SK-N-MC (cell line): ENCODE measurements around the gene GRIK2.
A peak's percentile ranks its signal among the peaks of the same experiment; 100 is the strongest.

Experiments
- DNase-seq: peaks from one replicate; pipeline ENCODE4 v3.0.0-alpha.2; 2011; ENCODE audit warnings: low read depth, low spot score
- H3K27ac ChIP-seq: fragments of 200-600 bp; sonication (generic); 2 replicates; pipeline ENCODE4 v1.5.1; 2016; ENCODE audit warnings: mixed run types
- H3K36me3 ChIP-seq: fragments of 200-600 bp; sonication (generic); 2 replicates; pipeline ENCODE4 v1.6.1; 2017; ENCODE audit warnings: antibody characterized with exemption, low read length, mixed read lengths; ENCODE audit not compliant: insufficient read depth
- H3K4me3 ChIP-seq: fragments of 200-600 bp; sonication (generic); 2 replicates; pipeline ENCODE4 v1.5.1; 2016
- H3K9ac ChIP-seq: fragments of 200-600 bp; sonication (generic); 2 replicates; pipeline ENCODE4 v1.8.0; 2017; ENCODE audit warnings: mixed run types, mixed read lengths; ENCODE audit not compliant: insufficient read length
- H3K9me3 ChIP-seq: fragments of 200-600 bp; sonication (generic); 2 replicates; pipeline ENCODE4 v1.6.1; 2017; ENCODE audit warnings: low read depth, mild to moderate bottlenecking, antibody characterized with exemption, low read length, moderate library complexity, mixed read lengths
- EZH2 ChIP-seq: fragments of 200-600 bp; sonication (generic); IDR thresholded peaks from one replicate; pipeline ENCODE4 v1.6.1; 2017; ENCODE audit warnings: antibody characterized with exemption
- FOXP2 ChIP-seq: optimal IDR thresholded peaks from 2 replicates; pipeline ENCODE3; 2011; ENCODE audit warnings: mild to moderate bottlenecking, moderate library complexity; ENCODE audit not compliant: insufficient read depth; ENCODE audit errors: extremely low read length, control extremely low read depth
- POLR2AphosphoS5 ChIP-seq: IDR thresholded peaks from 2 replicates; pipeline ENCODE4 v1.6.1; 2012; ENCODE audit warnings: mild to moderate bottlenecking, low read depth, low read length, borderline replicate concordance

The GRIK2 gene

DNA sequence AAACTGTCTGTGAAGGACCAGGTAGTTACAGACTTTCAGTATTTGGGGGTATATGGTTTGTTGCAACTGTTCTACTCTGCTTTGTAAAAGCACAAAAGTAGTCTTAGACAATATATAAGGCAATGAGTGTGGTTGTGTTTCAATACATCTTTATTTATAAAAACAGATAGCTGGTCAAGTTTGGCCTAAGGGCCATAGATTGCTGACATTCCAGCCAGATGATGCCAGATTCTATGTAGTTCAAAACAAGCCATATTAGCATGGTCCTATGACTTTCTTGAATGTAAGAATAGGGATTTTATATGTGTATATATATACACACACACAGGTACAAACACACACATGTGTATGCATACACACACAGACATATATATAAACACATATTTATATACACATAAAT lies 201.8 kb downstream of the GRIK2 start:
- Histone ChIP-seq H3K27ac (no peak overlapping the region), H3K4me3 (no peak overlapping the region), H3K9me3 (no peaks in the 10 kb centered on the region), H3K36me3 (no peaks in the 10 kb centered on the region), H3K9ac (no peak overlapping the region)
- no peak for TF ChIP-seq POLR2AphosphoS5
- TF ChIP-seq FOXP2, result no peak
- no peak for DNase-seq

DNA sequence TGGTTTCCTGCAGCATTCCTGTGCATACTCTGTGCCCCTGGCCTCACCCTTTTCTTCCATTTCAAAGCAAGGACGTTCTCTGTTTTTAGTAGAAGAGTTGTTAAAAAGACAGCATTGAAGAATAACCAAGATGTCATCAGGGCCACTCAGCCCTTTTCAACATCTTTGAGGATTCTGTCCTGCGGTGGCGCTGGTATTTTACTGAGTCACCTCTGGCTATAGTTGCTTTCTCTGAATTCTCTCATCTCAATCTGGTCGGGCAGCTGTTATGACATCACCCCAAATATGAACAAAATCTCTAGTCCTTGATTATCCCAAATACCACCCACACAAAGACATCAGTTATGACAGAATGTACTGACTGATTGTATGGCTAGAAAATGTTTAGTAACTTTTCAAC lies 204.2 kb downstream of the GRIK2 start:
- Histone ChIP-seq H3K4me3 (no peak overlapping the region), H3K27ac (0 out of 2 replicates have a peak overlapping the region, but pooled peaks have one; percentile 12), H3K36me3 (no peaks in the 10 kb centered on the region), H3K9ac (no peak overlapping the region), H3K9me3 (no peaks in the 10 kb centered on the region)
- no peak for TF ChIP-seq POLR2AphosphoS5
- TF ChIP-seq FOXP2, result no peak
- TF ChIP-seq EZH2, result no peak
- DNase-seq, result no peak

DNA sequence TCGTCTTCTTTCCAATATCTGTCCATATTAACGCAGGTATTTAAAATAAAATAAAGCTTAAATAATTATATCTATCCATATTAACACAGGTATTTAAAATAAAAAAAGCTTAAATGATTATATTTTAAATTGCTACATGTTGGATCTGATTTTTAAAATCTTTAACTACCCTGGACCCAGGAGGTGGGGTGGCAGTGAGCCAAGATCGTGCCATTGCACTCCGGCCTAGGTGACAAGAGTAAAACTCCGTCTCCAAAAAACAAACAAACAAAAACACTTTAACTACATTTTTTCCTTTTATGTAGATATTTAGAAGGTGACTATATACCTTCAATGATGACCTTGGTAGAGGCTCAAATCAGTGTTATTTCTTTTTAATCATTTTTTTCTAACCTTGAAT lies 211.9 kb downstream of the GRIK2 start:
- H3K36me3 ChIP-seq, result no peaks in the 10 kb centered on the region
- DNase-seq, result no peak
- H3K9ac ChIP-seq, result no peak overlapping the region
- TF ChIP-seq POLR2AphosphoS5 (no peak), EZH2 (no peak)
- no peak overlapping the region for H3K27ac ChIP-seq
- H3K4me3 ChIP-seq, result no peak overlapping the region
- no peaks in the 10 kb centered on the region for H3K9me3 ChIP-seq

DNA sequence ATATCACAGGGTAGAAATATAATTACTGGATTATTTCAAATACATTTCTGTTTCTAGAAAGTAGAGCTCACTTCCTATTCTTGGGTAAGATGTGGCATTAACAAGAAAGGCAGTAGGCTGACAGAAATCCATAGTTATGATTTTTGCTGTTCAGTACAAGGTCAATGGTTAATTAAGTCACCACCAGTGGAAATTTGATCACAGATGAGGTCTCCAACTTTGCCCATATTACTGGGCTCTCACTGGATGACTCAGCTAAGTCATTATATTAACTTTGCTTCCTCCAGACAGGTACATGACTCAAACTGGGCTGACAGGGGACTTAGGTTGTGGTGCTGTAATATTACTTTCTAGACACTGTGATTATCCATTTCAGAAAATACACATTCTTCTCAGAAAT lies 212.4 kb downstream of the GRIK2 start:
- Histone ChIP-seq H3K27ac (no peak overlapping the region), H3K9ac (no peak overlapping the region)

DNA sequence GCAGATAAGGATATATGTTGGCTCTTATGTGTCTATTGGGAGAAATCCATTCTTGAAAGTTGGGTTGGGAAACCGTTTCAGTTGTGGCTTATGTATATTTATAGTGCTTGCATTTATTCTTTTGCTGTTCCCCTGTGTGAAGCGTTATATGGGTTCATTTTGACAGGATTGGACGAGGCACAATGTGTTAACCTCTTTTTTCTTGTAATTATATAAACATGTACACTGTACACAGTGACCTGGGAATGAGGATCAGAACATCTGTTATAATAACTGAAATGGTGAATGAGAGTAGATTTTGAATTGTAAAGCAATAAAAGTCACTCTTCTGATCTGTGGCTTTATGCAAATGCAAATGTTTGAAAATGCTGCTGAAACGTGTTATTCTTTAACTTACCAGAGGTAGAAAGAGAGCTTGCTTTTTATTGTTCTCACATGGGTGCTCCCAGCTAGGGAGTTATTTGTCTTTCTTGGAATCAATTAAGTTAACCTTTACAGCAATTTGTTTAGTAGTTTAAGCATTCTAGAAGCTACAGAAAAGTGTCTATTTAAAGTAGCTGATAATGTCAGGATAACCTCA lies 213.7 kb downstream of the GRIK2 start:
- H3K9me3 ChIP-seq, result no peaks in the 10 kb centered on the region
- H3K4me3 ChIP-seq, result no peak overlapping the region
- H3K27ac ChIP-seq, result peak overlapping the region; percentile 44; the same call in 1 of the 2 replicates
- no peak for DNase-seq
- no peak overlapping the region for H3K9ac ChIP-seq
- no peaks in the 10 kb centered on the region for H3K36me3 ChIP-seq
- no peak for TF ChIP-seq FOXP2
- no peak for TF ChIP-seq EZH2
- TF ChIP-seq POLR2AphosphoS5, result no peak

More for the DNA sequence above, 212.4 kb downstream of the GRIK2 start:
- TF ChIP-seq POLR2AphosphoS5 (no peak), FOXP2 (no peak), EZH2 (no peak)
- Histone ChIP-seq H3K36me3 (no peaks in the 10 kb centered on the region), H3K4me3 (no peak overlapping the region), H3K9me3 (no peaks in the 10 kb centered on the region)
- no peak for DNase-seq

DNA sequence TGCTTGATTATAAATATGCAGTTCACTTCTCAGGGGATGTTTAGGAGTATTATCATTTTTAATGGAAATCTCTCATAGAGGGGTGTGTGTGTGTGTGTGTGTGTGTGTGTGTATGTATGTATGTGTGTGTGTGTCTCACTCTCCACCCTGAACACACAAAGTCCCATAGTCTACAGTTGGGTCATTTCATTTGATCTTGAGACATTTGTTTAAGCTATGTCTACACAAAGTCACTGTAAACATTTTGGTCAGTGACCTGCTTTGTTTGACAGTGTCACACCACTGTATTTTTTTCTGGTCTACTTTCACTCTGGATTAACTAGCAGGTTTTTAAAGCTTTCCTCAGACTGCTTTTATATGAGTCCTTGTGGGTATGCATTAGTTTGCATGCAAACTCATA lies 215.2 kb downstream of the GRIK2 start:
- H3K36me3 ChIP-seq, result no peaks in the 10 kb centered on the region
- no peaks in the 10 kb centered on the region for H3K9me3 ChIP-seq
- no peak for TF ChIP-seq EZH2
- no peak for TF ChIP-seq FOXP2
- no peak for TF ChIP-seq POLR2AphosphoS5
- no peak overlapping the region for H3K4me3 ChIP-seq
- no peak overlapping the region for H3K27ac ChIP-seq
- no peak for DNase-seq
- H3K9ac ChIP-seq, result no peak overlapping the region

DNA sequence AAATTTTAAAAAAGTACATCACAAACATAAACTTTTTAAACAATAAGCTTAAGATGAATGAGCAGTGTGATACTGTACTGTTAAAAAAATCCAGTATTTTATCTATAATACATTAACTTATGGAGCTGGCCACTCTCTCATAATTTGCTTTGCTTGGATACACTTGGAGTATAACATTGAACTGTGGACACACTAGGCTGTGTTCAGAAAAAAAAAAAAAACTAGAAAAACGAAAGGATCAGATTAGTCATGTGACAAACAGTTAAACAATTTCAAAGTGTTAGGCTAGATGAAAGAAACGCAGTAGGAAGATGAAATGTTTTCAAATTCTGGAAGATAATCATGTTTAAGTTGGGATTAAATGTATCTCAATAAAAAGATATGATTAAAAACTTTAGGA lies 220.0 kb downstream of the GRIK2 start:
- Histone ChIP-seq H3K4me3 (no peak overlapping the region), H3K9ac (no peak overlapping the region), H3K27ac (no peak overlapping the region), H3K36me3 (no peaks in the 10 kb centered on the region), H3K9me3 (no peaks in the 10 kb centered on the region)
- no peak for DNase-seq
- TF ChIP-seq EZH2, result no peak
- TF ChIP-seq POLR2AphosphoS5, result no peak
- TF ChIP-seq FOXP2, result no peak

DNA sequence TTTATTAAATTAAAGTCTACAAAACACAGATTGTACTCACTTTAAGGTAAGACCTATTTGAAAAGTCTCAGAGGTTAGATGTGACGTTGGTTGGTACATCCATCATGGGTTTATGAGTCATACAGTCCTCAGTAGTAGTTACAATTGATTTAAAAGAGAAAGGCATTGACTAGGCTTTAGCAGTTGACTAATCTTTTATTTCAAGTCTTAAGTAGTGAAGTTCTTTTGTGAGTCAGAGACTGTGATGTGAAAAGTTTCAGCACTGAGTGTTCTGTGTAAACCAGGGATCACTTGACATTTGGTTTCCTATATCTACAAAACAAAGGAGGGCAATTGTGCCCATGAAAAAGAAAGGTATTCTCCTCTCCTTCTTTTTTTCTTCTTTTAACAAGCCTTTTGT lies 221.3 kb downstream of the GRIK2 start:
- no peak for DNase-seq
- H3K36me3 ChIP-seq, result no peaks in the 10 kb centered on the region

DNA sequence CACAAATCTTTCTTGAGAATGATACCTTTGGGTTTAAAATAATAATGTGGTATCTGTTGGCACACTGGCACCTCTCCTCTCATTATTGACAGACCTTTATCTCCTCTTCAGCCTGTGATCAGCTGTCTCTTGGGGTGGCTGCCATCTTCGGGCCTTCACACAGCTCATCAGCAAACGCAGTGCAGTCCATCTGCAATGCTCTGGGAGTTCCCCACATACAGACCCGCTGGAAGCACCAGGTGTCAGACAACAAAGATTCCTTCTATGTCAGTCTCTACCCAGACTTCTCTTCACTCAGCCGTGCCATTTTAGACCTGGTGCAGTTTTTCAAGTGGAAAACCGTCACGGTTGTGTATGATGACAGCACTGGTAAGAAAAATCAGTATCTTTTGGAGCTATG lies 232.8 kb downstream of the GRIK2 start:
- no peak overlapping the region for H3K27ac ChIP-seq
- H3K4me3 ChIP-seq, result no peak overlapping the region
- DNase-seq, result no peak
- no peaks in the 10 kb centered on the region for H3K9me3 ChIP-seq
- no peaks in the 10 kb centered on the region for H3K36me3 ChIP-seq
- no peak overlapping the region for H3K9ac ChIP-seq
- TF ChIP-seq EZH2 (no peak), FOXP2 (no peak), POLR2AphosphoS5 (no peak)

More for the DNA sequence above, 221.3 kb downstream of the GRIK2 start:
- Histone ChIP-seq H3K27ac (no peak overlapping the region), H3K9ac (no peak overlapping the region), H3K4me3 (no peak overlapping the region), H3K9me3 (no peaks in the 10 kb centered on the region)
- TF ChIP-seq EZH2 (no peak), POLR2AphosphoS5 (no peak), FOXP2 (no peak)
